Fibroblast of lung (primary cell): Measurements from ENCODE around the gene SH2D3C.

Source experiments
- EZH2 ChIP-seq: IDR thresholded peaks from 2 replicates; pipeline ENCODE4 v1.5.1; 2012; ENCODE audit warnings: low read length, control low read depth, mild to moderate bottlenecking; ENCODE audit errors: missing control alignments
- TF ChIP-seq, protein P1 (sequence below), 2 donors: IDR thresholded peaks in 1 of 2; conservative IDR thresholded peaks in 1 of 2; 1 replicate in 1 of 2; 2 replicates in 1 of 2; pipeline ENCODE4 v1.5.1; 2011 to 2012; ENCODE audit warnings: low read length in 2 of 2, control low read depth in 1 of 2, inconsistent platforms in 1 of 2, low read depth in 1 of 2, mild to moderate bottlenecking in 1 of 2

GRCh38 chr9:127762111-127762676 is 16.3 kb downstream of the SH2D3C start:
- TF ChIP-seq, protein P1, sequence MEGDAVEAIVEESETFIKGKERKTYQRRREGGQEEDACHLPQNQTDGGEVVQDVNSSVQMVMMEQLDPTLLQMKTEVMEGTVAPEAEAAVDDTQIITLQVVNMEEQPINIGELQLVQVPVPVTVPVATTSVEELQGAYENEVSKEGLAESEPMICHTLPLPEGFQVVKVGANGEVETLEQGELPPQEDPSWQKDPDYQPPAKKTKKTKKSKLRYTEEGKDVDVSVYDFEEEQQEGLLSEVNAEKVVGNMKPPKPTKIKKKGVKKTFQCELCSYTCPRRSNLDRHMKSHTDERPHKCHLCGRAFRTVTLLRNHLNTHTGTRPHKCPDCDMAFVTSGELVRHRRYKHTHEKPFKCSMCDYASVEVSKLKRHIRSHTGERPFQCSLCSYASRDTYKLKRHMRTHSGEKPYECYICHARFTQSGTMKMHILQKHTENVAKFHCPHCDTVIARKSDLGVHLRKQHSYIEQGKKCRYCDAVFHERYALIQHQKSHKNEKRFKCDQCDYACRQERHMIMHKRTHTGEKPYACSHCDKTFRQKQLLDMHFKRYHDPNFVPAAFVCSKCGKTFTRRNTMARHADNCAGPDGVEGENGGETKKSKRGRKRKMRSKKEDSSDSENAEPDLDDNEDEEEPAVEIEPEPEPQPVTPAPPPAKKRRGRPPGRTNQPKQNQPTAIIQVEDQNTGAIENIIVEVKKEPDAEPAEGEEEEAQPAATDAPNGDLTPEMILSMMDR (conservative IDR thresholded peaks at IDR 0.05 in 1 of 2, IDR thresholded peaks at IDR 0.05 in 1 of 2; ENCODE audit: low read depth in 1 of 2, low read length in 2 of 2): no peak
- no peak for TF ChIP-seq EZH2
